SK-N-MC (cell line): Measurements from ENCODE around the gene CNTFR.

Experiments used
- EZH2 ChIP-seq: fragments of 200-600 bp; sonication (generic); IDR thresholded peaks from one replicate; pipeline ENCODE4 v1.6.1; 2017; ENCODE audit warnings: antibody characterized with exemption
- POLR2AphosphoS5 ChIP-seq: IDR thresholded peaks from 2 replicates; pipeline ENCODE4 v1.6.1; 2012; ENCODE audit warnings: mild to moderate bottlenecking, low read depth, low read length, borderline replicate concordance

DNA sequence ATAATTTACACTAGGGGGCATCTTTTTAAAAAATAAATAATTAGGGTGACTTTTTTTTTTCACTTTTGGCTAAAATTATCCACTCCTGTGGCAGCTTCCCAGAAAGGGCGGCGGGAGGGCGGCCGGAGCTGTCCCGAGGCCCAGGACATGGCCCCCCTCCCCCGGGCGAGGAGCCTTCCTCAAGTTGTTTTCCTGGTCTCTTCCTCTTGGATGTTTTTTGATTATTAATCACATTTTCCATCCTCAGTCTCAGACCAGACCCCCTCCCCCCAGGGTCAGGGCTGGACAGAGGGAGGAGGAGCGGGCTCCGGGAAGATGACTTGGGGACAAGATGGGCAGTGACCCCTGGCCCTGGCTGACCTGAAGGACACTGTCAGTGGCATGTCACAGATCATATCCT is 4.7 kb upstream of the CNTFR start:
- TF ChIP-seq EZH2 (no peak), POLR2AphosphoS5 (no peak)
